Trophoblast cell (in vitro differentiated cells and primary cell): ENCODE data around the gene AGAP1.
"Not testable (repeated sequence)": the region's sequence is repeated elsewhere in the genome, so short reads cannot be mapped to it uniquely, and the experiment has no call there.

Source experiments
- DNase-seq, 2 donors: peaks; one replicate each; pipeline ENCODE4 v3.0.0-alpha.2; 2016
- H2AFZ ChIP-seq: 2 replicates; pipeline ENCODE4 v1.6.1; 2013; ENCODE audit warnings: low read length, moderate library complexity, mild to moderate bottlenecking; ENCODE audit not compliant: insufficient read depth, poor library complexity
- H2AK5ac ChIP-seq: 2 replicates; pipeline ENCODE4 v1.6.1; 2013; ENCODE audit warnings: mild to moderate bottlenecking, low read length
- H2BK120ac ChIP-seq: 2 replicates; pipeline ENCODE4 v1.6.1; 2013; ENCODE audit warnings: low read length, mild to moderate bottlenecking, moderate library complexity; ENCODE audit not compliant: insufficient read depth, poor library complexity
- H2BK12ac ChIP-seq: 2 replicates; pipeline ENCODE4 v1.6.1; 2013; ENCODE audit warnings: mild to moderate bottlenecking, low read length, moderate library complexity
- H2BK5ac ChIP-seq: 2 replicates; pipeline ENCODE4 v1.6.1; 2013; ENCODE audit warnings: low read length, low read depth, moderate library complexity, mild to moderate bottlenecking; ENCODE audit not compliant: poor library complexity
- H3K14ac ChIP-seq: 2 replicates; pipeline ENCODE4 v1.6.1; 2013; ENCODE audit warnings: mild to moderate bottlenecking, low read length
- H3K18ac ChIP-seq: 2 replicates; pipeline ENCODE4 v1.6.1; 2013; ENCODE audit warnings: mild to moderate bottlenecking, low read length
- H3K23ac ChIP-seq: 2 replicates; pipeline ENCODE4 v1.6.1; 2013; ENCODE audit warnings: low read length
- H3K27ac ChIP-seq: 2 replicates; pipeline ENCODE4 v1.5.1; 2013; ENCODE audit warnings: low read depth, mild to moderate bottlenecking, inconsistent platforms, low read length, moderate library complexity
- H3K27me3 ChIP-seq: 2 replicates; pipeline ENCODE4 v1.6.1; 2013; ENCODE audit warnings: inconsistent platforms, mild to moderate bottlenecking, low read length, moderate library complexity; ENCODE audit not compliant: insufficient read depth
- H3K36me3 ChIP-seq, 2 experiments: 1 replicate in 1 of 2; 2 replicates in 1 of 2; pipeline ENCODE4 v1.6.1; 2013; ENCODE audit warnings: low read length in 2 of 2, mild to moderate bottlenecking in 2 of 2, moderate library complexity in 1 of 2; ENCODE audit not compliant: insufficient read depth in 2 of 2, control insufficient read depth in 1 of 2
- H3K4ac ChIP-seq: 2 replicates; pipeline ENCODE4 v1.6.1; 2013; ENCODE audit warnings: low read depth, mild to moderate bottlenecking, low read length, moderate library complexity
- H3K4me1 ChIP-seq, 2 experiments: 1 replicate in 1 of 2; 2 replicates in 1 of 2; pipeline ENCODE4 v1.6.1; 2013; ENCODE audit warnings: low read length in 2 of 2, mild to moderate bottlenecking in 2 of 2, moderate library complexity in 1 of 2; ENCODE audit not compliant: insufficient read depth in 2 of 2, control insufficient read depth in 1 of 2
- H3K4me2 ChIP-seq: 2 replicates; pipeline ENCODE4 v1.6.1; 2013; ENCODE audit warnings: inconsistent platforms, mild to moderate bottlenecking, low read length, moderate library complexity
- H3K4me3 ChIP-seq: 2 replicates; pipeline ENCODE4 v1.5.1; 2013; ENCODE audit warnings: mild to moderate bottlenecking, low read depth, low read length, inconsistent platforms
- H3K79me1 ChIP-seq: one replicate; pipeline ENCODE4 v1.6.1; 2013; ENCODE audit warnings: low read length
- H3K79me2 ChIP-seq: 2 replicates; pipeline ENCODE4 v1.6.1; 2013; ENCODE audit warnings: low read length, mild to moderate bottlenecking; ENCODE audit not compliant: control insufficient read depth, insufficient read depth, poor library complexity
- H3K9ac ChIP-seq: 2 replicates; pipeline ENCODE4 v1.6.1; 2013; ENCODE audit warnings: mild to moderate bottlenecking, low read length
- H3K9me3 ChIP-seq: 2 replicates; pipeline ENCODE4 v1.6.1; 2013; ENCODE audit warnings: low read depth, mild to moderate bottlenecking, control low read depth, inconsistent platforms, low read length; ENCODE audit not compliant: insufficient read depth
- H4K12ac ChIP-seq: 2 replicates; pipeline ENCODE4 v1.6.1; 2013; ENCODE audit warnings: low read depth, mild to moderate bottlenecking, low read length, moderate library complexity
- H4K8ac ChIP-seq: 2 replicates; pipeline ENCODE4 v1.6.1; 2013; ENCODE audit warnings: low read depth, mild to moderate bottlenecking, low read length, moderate library complexity
- H4K91ac ChIP-seq: one replicate; pipeline ENCODE4 v1.6.1; 2013; ENCODE audit warnings: low read depth, mild to moderate bottlenecking, low read length, moderate library complexity
- WGBS: extraction: QIAGEN DNeasy Blood & Tissue Kit; methylation state at CpG from one replicate; pipeline ENCODE4 v1.1.7; 2013; ENCODE audit warnings: missing lambda C conversion rate; ENCODE audit not compliant: insufficient read length, insufficient coverage; ENCODE audit errors: extremely low coverage; 5-methylcytosine and 5-hydroxymethylcytosine counted together

AGAP1 gene

GRCh38 chr2:236062806-236063205 is 569.0 kb downstream of the AGAP1 start:
- H3K79me2 ChIP-seq, H3K4me2 ChIP-seq, H3K27ac ChIP-seq, H3K4ac ChIP-seq, H3K27me3 ChIP-seq, H4K8ac ChIP-seq, H3K9ac ChIP-seq, H3K4me1 ChIP-seq, H3K36me3 ChIP-seq, H3K4me3 ChIP-seq, H2AFZ ChIP-seq, H2BK12ac ChIP-seq, H4K12ac ChIP-seq, DNase-seq, H4K91ac ChIP-seq, H3K18ac ChIP-seq, H2AK5ac ChIP-seq, H2BK5ac ChIP-seq, H3K9me3 ChIP-seq, H2BK120ac ChIP-seq, H3K79me1 ChIP-seq, H3K14ac ChIP-seq, H3K23ac ChIP-seq: not testable (repeated sequence)
- WGBS: no CpG with 5 or more reads among the region's 5 CpGs

- H2AK5ac ChIP-seq: no peak overlapping the region
- no peak for DNase-seq
- no peaks in the 10 kb centered on the region for H3K4me1 ChIP-seq
- no CpG with 5 or more reads among the region's 7 CpGs for WGBS
- no peak overlapping the region for H3K9ac ChIP-seq
- no peak overlapping the region for H2AFZ ChIP-seq
- H2BK5ac ChIP-seq: no peak overlapping the region
- no peaks in the 10 kb centered on the region for H3K36me3 ChIP-seq
- H3K4me2 ChIP-seq: no peak overlapping the region
- H3K14ac ChIP-seq: no peak overlapping the region
- H4K91ac ChIP-seq: no peak overlapping the region
- H4K12ac ChIP-seq: no peak overlapping the region
- no peaks in the 10 kb centered on the region for H3K79me1 ChIP-seq
- H3K9me3 ChIP-seq: no peaks in the 10 kb centered on the region
- H3K27ac ChIP-seq: no peak overlapping the region
- no peak overlapping the region for H3K23ac ChIP-seq
- no peak overlapping the region for H2BK12ac ChIP-seq
- H3K79me2 ChIP-seq: no peaks in the 10 kb centered on the region
- no peak overlapping the region for H3K4ac ChIP-seq
- H3K27me3 ChIP-seq: no peaks in the 10 kb centered on the region
- no peak overlapping the region for H3K4me3 ChIP-seq
- no peak overlapping the region for H4K8ac ChIP-seq
- no peak overlapping the region for H2BK120ac ChIP-seq
- no peak overlapping the region for H3K18ac ChIP-seq
Observed at GRCh38 chr2:236063994-236064393, 570.2 kb downstream of the AGAP1 start.

- Histone ChIP-seq H2BK5ac (no peak overlapping the region), H4K91ac (no peak overlapping the region), H3K36me3 (no peaks in the 10 kb centered on the region), H3K18ac (no peak overlapping the region), H4K8ac (no peak overlapping the region), H2AFZ (no peak overlapping the region), H3K4me1 (no peaks in the 10 kb centered on the region), H3K27me3 (no peaks in the 10 kb centered on the region), H3K4ac (no peak overlapping the region), H3K9ac (no peak overlapping the region), H3K27ac (no peak overlapping the region), H3K4me2 (no peak overlapping the region), H3K9me3 (no peaks in the 10 kb centered on the region), H3K14ac (no peak overlapping the region), H2AK5ac (no peak overlapping the region), H2BK12ac (no peak overlapping the region), H4K12ac (no peak overlapping the region), H3K79me1 (no peaks in the 10 kb centered on the region), H2BK120ac (no peak overlapping the region), H3K23ac (no peak overlapping the region), H3K79me2 (no peaks in the 10 kb centered on the region), H3K4me3 (no peak overlapping the region)
- WGBS: no CpG with 5 or more reads among the region's 15 CpGs
- no peak for DNase-seq
Observed at GRCh38 chr2:236065314-236066160, 571.7 kb downstream of the AGAP1 start.

- Histone ChIP-seq H3K4me3 (no peak overlapping the region), H3K9ac (no peak overlapping the region), H3K23ac (no peak overlapping the region), H2BK12ac (no peak overlapping the region), H3K79me1 (no peaks in the 10 kb centered on the region), H2BK5ac (no peak overlapping the region), H3K4me1 (no peaks in the 10 kb centered on the region), H4K8ac (no peak overlapping the region), H3K27ac (no peak overlapping the region), H3K4ac (no peak overlapping the region), H4K91ac (no peak overlapping the region), H3K4me2 (no peak overlapping the region), H2AK5ac (no peak overlapping the region), H3K14ac (no peak overlapping the region), H2AFZ (no peak overlapping the region), H3K36me3 (no peaks in the 10 kb centered on the region), H3K9me3 (no peaks in the 10 kb centered on the region), H4K12ac (no peak overlapping the region), H3K79me2 (no peaks in the 10 kb centered on the region), H3K18ac (no peak overlapping the region), H3K27me3 (no peaks in the 10 kb centered on the region), H2BK120ac (no peak overlapping the region)
- WGBS: no CpG with 5 or more reads among the region's 7 CpGs
- DNase-seq: no peak
Observed at GRCh38 chr2:236070236-236070635, 576.4 kb downstream of the AGAP1 start.
